HG03460 (cell line): ENCODE measurements around the gene ATP6V1G3.
A peak's percentile ranks its signal among the peaks of the same experiment; 100 is the strongest.
"Not testable (repeated sequence)": the region's sequence is repeated elsewhere in the genome, so short reads cannot be mapped to it uniquely, and the experiment has no call there.

Experiments
- ATAC-seq: cut with Tn5 transposase; IDR thresholded peaks from one replicate; pipeline ENCODE4 v1.9.1; 2021; ENCODE audit not compliant: unreplicated experiment

Gene ATP6V1G3

GRCh38 chr1:198540580-198540979, at the start of gene ATP6V1G3:
Gene ATP6V1G3, minus strand, starts transcription at chr1:198540680. Its CDS starts 30 bp downstream, at chr1:198540650.
- ATAC-seq, result no peak

DNA sequence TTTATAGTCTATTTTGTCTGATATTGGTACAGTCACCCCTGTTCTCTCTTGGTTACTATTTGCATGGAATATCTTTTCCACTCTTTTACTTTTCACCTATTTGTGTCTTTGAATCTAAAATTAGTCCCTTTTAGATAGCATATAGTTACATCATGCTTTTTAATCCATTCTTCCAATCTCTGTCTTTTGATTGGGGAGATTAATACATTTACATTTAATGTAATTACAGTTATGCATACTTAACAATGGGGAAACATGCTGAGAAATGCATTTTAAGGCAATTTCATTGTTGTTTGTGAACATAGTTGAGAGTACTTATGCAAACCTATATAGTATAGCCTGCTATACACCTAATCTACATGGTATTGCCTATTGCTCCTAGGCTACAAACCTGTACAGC, 48.4 kb upstream of the ATP6V1G3 start:
- no peak for ATAC-seq

- no peak for ATAC-seq
Observed at GRCh38 chr1:198584163-198584562, 43.7 kb upstream of the ATP6V1G3 start.

- not testable (repeated sequence) for ATAC-seq
Observed at GRCh38 chr1:198583209-198583802, 42.8 kb upstream of the ATP6V1G3 start.

- ATAC-seq, result no peak
Observed at GRCh38 chr1:198577444-198577843, 37.0 kb upstream of the ATP6V1G3 start.

GRCh38 chr1:198575798-198576641, 35.5 kb upstream of the ATP6V1G3 start:
- peak; percentile 80 for ATAC-seq

DNA sequence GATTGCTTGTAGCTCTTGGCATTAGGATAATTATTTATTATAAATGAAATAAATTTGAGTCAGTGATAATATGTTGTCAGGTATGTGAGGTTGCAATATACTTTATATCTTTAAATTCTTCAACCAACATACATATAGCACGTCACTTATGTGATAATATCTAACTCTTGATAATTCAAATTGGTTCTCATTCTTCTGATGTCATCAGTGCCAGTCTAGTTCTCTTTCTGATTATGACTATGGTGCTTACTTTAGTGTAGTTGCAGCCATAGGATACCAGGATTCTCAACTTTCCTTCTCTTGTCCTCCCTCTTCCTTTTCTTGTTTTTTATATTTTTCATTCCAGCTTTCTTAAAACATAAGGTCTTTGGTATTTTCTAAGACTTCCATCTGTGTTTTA, 34.8 kb upstream of the ATP6V1G3 start:
- ATAC-seq, result no peak

DNA sequence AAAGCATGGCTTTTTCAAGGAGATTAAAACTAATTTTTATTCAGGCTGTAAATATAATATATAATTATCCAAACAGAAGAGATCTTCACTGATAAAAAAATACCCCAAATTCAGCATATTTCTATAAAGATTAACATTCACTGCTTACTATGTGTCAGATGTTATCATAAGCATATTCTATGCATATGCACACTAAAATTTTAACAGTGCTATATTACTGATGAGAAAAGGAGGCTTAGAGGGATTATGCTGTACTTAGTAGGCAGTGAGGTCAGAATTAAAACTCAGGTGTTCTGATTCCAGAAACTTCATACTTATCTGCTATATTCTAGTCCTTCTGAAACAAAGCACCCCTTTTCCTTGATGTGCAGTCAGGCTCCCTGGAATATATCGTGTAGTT, 33.8 kb upstream of the ATP6V1G3 start:
- no peak for ATAC-seq

DNA sequence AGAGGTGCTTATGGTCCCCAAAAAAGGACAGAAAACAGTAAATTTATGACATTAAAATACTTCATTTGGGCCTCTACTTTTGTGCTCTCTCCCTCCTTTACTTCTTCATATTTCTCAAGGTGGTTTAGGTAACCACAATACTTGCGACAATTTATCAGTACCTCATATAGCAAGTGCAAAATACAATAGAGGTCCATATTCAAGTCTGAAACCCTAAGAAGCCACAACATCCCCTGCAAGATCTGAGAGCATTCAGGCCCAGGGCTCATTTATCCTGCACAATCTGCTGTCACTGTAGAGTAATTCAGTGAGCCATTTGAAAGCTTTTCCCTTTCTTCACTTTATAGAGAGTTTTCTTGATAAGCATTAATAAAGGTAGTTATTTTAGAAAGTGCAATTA, 24.2 kb upstream of the ATP6V1G3 start:
- no peak for ATAC-seq

DNA sequence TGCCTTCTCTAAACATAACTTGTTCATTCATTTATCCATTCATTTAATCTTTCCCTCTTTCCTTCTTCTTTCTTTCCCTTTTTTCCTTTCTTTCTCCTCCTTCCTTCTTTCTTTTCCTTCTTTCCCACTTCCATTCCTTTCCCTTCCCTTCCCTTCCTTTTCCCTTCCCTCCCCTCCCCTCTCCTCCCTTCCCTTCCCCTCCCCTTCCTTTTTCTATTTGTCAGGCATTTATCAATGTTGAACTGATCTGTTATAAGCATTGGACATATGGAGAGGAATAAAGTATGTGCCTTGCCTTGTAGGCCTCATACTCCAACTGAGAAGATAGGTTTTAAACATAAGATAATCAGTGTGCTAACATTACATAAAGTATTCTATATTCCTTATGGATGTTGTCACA, 23.7 kb upstream of the ATP6V1G3 start:
- ATAC-seq, result no peak

GRCh38 chr1:198563583-198563982, 23.1 kb upstream of the ATP6V1G3 start:
- ATAC-seq, result no peak

DNA sequence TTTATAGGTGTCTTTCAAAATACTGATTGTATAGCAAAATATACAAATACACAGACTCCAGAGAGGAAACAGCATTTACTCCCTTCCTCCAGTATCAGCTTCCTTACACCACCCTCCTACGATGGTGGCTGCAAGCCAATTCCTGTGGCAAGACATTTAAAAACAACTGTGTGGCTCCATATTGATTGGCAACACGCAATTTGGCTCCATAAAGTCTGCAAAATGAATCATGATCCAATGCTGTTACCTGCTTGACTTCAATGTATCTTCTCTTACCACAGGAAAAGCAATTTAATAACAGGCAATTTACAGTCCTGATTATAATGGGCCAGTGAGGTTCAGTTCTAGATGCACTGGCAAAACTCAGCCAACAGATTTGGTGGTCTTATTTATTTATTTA, 19.7 kb upstream of the ATP6V1G3 start:
- no peak for ATAC-seq

- no peak for ATAC-seq
Observed at GRCh38 chr1:198559362-198559761, 18.9 kb upstream of the ATP6V1G3 start.

DNA sequence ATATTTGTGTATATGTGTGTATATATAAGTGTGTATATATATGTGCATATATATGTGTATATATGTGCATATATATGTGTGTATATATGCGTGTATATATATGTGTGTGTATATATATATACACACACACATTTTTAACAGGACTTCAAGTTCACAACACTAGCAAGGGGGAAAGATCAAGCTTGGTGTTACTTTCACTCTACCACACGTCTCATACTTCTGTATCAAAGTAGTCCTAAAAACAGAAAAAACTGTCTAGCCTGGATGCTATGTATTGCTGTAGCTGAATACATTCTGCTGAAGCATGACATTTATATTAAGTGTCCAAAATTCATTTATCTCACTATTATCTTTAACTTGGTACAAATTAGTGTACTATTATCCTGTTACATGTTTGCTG, 17.9 kb upstream of the ATP6V1G3 start:
- ATAC-seq, result no peak

DNA sequence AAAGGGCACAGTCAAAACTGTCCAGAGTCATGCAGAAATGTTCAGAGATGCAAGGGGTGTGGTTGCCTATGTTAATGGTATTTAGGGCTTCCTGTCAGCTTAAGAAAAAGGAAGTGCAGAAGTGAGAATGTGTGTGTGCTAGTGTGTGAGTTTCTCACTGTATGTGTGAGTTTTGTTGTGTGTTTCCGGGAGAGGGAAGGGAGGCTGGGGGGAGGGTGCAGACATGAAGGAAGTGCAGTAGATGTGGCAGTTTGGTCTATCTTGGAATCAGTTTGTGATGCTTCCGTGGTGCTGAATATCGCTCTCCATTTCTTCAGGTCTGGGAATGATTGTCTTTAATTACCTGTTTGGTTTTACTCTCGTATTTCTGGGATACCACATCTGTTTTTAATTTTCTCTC, 16.5 kb upstream of the ATP6V1G3 start:
- ATAC-seq, result peak; percentile 90

- ATAC-seq, result no peak
Observed at GRCh38 chr1:198552668-198553416, 12.4 kb upstream of the ATP6V1G3 start.

DNA sequence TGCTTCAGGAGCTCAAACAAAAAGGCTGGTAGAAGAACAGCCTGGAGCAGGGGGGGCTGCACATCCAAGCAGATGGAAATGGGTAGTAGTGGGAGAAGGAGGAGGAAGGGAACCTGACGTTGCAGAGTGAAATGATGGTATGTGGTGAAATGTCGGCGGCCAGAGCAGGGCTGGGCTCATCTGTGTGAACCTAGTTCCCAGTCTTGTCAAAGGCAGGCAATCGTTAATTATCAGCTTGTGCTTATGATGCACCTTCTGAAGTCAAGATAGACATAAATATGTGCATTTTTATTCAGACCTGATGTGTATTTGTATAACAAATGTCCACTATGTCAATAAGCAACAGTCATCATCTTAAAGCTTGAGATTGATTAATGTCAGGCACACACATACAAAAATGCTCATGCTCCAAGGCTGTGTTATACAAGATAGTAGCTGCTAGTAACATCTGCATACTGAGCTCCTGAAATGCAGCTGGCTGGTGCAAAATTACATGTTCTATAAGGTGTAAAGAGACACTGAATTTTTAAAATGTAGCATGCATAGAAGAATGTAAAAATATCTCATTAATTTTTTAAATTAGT, 10.6 kb upstream of the ATP6V1G3 start:
- no peak for ATAC-seq

GRCh38 chr1:198549866-198550265, 9.4 kb upstream of the ATP6V1G3 start:
- peak; percentile 66 for ATAC-seq

DNA sequence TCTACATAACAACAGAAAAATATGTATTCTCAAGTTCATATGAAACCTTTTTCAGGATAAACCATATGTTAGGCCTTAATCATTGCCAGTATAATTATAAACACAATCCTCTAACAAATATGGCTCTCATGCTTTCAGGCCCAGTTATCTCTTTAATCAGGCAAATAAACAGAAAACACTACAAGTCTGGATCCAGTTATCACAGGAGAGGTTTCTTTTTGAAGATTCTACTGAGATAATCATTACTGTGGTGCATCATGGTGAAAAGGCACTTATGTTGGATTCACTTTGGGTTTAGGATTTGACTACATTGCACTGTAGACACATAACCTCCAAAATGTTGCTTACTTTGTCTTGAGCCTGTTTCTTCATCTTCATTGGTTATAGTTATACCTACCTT, 8.4 kb upstream of the ATP6V1G3 start:
- no peak for ATAC-seq

DNA sequence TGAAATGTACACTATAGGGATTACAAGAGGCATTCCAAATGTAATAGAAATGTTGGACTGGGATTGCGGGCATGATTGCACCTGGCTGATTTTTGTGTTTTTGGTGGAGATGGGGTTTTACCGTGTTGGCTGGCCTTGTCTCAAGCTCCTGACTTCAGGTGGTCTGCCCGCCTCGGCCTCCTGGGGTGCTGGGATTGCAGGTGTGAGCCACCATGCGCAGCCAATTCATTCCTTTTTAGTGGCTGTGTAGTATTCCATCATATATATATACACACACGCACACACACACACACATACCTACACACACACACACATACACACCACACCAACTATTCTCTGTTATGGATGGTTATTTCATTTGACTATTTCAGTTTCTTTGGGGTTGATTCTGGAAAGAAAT, 4.7 kb upstream of the ATP6V1G3 start:
- no peak for ATAC-seq

DNA sequence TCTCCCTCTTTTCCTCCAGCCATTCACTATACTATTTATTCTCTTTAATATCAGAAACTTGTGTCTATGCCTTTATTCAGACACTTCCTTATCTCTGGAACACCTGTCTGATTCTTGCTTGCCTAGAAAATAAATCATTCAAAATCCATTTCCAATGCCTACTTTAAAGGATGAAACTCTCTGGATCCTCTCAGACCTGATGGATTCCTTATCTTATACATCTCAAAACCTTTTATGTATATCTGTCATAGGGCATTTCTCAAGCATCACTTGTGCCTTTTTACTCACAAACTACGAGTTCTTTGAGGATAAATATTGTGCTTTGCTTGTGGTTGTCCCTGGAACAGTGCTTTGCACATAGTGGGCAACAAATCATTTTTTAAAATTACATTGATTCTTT, 3.8 kb upstream of the ATP6V1G3 start:
- no peak for ATAC-seq
